Measurements from ENCODE around the gene FBXO41.

The FBXO41 gene

DNA sequence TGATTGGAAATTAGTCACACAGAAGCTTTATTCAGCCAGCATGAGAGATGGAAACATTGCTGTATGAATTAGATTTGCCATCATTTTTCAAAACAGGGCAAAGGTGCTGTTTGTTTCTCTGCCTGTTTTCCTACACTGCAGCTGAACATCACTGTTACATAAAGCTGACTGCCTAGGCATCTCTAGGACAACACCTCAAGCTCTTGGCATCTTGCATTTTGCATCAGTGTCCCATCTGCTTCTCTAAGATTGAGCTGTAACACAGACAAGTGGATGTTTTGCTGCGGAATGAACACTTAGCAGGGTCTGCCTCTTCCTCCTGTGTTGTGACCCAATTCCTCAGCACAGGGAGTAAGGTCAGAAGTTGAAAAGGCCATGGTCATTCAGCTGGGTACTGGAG lies 45.3 kb downstream of the FBXO41 start:
- FAIRE-seq: no peak

DNA sequence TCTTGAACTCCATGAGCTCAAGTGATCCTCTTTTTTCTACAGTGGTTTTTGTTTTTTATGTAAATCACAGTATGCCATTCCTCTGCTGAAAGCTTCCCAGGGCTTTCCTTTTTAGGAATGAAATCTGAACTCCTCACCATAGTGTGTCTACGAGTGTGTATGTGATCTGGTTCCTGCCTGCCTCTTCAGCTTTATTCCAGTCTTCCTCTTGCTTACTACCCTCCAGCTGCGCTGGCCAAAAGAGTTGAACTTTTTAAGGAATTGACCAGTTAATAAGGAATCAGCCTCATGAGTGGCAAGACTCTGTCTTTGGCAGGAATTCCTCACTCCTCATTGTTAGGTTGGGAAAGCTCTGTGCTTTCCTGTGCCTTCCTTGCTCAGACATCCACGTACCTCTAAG lies 46.1 kb downstream of the FBXO41 start:
- no peak for FAIRE-seq

DNA sequence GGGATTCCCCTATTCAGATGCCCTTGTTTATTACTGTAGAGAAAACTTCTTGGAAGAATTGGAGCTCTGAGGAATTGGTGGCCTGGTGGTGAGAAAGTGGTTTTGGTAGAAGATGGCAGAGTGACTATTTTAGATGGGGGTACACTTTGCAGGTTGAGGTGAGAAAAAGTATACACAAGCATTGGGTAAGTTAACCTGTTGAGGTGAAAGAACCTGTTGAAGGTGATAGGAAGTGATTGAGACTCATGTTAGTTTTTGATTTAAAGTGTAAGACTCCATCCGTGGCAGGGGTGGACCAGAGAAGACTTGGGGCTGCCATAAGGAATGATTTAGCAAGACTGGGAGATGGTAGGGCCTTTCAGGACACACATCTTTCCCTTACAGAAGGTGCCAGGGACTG lies 47.1 kb downstream of the FBXO41 start:
- FAIRE-seq: no peak

DNA sequence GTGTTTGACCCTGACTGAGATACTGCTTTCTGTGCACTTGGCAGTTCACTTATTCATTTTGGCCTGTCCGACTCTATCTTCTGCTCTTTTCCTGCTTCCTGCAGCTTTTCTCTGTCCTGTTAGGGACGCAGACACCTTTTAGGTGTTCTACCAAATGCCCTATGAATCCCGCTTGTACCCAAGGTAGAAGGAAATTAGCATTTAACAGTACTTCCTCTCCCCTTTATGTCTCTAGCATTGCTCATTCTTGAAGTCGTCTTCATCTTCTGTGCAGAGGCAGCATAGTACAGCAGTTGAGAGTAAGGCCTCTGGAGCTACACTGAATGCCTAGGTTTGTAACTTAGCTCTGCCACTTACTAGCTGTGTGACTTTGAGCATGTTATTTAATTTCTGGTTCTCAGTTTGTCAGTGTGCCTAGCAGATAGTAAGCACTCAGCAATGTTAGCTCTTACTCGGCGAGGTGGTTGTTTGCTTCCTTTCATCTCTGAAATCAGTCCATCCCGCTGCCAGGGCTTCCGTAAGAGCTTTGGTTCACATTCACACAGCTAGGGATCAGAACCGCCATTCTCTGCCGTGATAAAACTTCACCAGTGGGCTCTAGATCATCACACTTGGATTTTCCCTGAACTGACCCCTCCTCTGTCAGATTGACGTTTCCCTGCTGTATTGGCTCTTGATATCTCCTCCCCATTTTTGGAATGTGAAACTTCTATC lies 48.8 kb downstream of the FBXO41 start:
- no peak for FAIRE-seq

DNA sequence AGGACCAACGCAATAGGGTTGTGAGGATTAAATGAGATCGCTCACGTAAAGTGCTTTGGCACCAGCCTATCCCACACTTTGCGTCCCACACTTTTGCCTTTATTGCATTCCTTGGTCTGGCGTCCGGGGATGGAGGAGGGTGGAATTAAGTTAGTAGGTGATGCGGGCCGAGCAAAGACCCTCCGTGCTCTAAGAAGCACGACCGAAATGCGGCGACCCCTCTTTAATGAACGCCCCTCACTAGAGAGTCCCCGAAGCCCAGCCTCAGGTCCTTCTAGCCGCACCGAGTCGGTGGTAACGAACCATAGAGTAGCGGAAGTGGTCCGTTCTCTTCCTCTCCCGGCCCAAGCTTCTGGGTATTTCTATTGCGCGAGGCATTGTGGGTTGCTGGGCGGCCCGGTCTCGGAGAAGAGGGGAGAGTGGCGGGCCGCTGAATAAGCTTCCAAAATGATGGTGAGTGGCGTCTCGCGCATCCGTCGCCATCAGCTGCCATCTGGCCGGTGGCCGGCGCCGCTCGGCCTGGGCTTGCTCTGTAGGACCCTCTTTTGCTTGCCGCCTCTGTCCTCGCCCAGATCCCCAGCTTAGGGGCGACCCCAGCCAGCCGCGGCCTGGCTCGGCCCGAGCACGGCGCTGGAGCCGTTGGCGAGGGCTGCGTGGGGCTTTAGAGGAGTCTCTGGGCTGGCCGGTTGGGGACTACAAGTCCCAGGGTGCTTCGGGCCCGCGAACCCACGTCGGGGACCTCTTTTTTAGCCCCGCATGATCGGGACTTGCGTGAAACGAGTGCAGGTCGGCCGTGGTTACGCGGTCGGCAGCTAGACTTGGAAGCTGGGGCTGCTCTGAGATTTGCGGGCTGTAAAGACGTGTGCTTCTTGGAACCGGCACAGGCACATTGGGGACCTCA lies 50.1 kb downstream of the FBXO41 start, which contains the start of gene CCT7:
TSS of gene CCT7 (plus strand) at position 377 of the 901 bp plus-strand sequence. CDS start at position 448, 71 bp downstream.
- FAIRE-seq: no peak

DNA sequence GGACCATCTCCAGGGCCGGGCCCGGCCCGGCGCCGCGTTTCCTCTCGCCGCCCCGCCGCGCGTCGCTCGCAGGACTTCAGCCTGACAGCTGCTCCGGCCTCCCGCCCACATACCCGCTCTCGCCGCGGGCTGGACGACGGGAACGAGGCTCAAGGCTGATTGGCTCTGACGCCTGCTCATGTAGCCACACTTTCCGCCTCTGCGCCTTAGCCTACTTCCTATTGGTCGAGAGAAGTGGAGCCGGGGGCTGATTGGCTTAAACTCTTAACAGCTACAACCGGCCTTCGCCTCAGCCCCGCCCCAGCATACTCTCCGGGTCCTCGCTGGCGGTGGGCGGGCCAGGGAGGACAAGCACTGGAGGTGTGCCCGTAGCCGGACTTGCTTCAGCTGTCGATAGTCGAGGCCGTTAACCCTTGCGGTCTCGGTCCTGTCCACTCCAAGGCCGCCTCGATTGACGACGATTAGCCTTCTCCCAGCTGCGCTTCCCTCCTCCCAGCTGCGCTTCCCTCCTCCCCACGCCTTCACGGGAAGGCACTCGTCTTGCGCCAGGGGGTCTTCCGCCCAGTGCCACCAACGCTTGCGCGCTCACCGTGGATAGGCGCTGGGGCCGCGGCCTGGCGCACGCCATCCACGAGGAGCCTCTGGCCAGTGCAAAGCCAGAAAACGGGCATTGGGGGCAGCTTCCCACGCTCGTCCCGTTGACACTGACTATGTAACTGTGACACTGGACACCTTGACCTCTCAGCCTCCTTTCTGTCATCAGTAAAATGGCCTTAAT lies 50.9 kb downstream of the FBXO41 start, which contains the start of gene PRADC1:
TSS of gene PRADC1 (minus strand) at position 86 of the 778 bp plus-strand sequence. CDS start at position 7, 79 bp downstream.
- no peak for FAIRE-seq

DNA sequence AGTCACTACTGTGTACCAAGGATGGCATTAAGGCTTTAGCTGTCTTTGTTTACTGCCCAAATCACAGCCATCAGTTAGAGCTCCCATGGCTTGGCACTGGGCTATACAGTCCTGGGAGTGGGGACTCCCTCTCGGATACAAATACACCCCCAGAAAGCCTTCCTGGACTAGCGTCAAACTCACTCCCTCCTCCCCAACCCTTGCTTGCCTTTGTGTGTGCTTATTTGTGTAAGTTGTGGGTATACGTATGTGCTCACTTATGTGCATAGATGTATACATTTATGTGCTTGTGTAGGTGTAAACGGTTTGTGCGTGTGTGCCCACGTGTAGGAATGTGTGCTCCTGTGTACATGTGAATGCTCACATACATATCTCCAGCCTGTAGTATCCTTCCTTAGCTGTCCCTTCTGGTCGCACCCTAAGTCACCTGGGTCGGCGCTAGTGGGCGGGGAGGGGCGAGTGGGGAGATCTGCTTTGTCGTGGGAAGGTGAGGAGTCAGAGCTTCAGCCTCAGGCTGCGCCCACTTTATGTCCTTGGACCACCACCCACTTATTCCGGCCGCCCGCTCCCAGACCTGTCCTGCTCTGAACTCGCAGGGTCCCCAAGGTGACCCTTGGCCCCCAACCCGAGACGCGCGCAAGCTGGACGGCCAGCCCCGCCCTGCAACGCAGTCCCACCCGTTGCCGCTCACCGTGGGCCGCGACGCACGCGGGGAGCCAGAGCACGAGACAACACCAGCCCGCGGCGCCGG lies 51.7 kb downstream of the FBXO41 start:
- FAIRE-seq: no peak

DNA sequence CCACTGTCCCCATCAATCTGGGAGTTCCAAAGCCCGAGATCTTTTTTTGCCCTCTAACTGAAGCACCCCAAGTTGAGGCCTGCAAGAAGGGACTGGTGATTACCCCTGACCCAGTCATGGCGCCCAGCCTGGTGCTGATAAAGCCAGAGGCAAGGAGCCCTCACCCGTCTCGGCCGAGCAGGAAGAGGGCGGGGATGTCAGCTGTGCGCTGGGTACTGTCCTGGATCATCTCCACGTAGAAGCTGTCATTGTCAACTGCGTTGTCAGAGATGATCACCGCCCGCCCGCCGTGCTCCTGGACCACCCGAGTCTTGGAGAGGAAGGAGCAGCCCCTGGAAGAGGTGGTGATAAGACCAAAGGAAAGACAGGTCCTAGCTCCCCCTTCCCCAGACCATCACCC lies 55.6 kb downstream of the FBXO41 start:
- no peak for FAIRE-seq

DNA sequence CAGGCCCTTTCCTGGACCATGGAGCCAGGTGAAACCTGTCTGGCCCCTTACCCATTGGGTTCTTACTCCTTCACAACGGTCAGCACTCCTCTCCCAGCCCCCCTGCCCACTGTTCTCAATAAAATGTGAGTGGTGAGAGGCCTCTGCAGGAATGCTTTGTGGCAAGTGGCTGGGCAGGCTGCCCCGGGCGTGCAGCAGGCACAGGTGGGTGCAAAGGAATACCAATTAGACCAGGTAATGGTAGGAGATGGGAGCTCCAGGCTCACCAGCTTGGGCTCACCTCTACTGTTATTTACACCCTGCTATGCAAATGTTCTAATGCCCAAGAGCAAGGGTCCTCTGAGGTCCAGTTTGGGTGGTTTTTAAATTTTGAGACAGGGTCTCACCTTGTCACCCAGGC lies 57.2 kb downstream of the FBXO41 start:
- FAIRE-seq: no peak

DNA sequence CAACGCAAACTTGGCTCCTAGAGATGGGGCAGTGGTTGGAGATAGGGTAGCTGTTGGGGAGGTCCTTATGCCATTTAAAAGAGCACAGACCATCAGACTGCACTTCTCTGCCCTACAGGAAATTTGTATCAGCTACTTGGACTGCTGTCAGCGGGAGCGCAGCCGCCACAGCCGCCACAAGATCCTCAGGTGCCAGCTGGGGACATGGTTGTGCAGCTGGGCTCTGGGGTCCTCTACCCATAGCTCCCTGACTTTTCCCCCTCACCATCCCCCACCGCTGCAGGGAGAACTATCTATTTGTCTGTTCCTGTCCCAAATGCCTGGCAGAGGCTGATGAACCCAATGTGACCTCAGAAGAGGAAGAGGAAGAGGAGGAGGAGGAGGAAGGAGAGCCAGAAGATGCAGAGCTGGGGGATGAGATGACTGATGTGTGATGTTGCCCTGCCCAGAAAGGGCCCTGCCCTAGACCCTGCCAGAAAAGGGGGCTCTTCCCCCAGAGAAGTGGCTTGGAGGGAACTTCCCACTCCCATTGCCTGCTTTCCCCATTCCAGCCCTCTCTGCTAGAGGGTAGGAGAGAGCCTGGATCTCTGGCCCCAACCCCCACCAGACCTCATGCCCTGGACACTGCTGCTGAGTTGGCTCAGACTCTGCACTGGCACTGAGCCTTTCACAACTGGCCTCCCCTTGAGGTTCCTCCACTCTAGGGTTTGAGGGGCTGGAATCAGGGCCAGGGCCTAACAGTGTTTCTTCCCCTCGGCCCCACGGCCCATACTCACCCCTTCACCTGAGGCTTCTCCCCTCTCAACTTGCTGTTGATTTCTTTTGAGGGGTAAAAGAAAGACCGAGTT lies 58.5 kb downstream of the FBXO41 start:
- no peak for FAIRE-seq

DNA sequence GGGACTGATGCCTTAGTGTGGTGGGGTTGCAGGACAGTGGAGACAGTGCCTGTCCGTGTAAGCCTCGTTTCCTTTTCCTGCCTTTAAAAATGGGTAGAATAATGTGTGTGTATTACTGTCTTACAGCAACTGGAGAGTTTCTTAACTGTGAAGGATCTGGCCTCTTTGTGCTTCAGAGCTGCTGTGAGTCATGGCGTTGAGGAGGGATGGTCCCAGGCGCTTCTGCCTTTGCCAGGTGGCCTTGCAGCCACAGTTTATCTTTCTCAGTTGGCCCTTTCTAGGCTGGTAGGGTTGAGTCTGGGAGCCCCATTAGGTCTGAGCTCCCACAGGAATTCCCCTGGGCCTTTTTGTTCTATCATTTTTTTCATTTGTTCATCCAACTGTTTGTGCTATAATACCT lies 60.5 kb downstream of the FBXO41 start:
- no peak for FAIRE-seq

DNA sequence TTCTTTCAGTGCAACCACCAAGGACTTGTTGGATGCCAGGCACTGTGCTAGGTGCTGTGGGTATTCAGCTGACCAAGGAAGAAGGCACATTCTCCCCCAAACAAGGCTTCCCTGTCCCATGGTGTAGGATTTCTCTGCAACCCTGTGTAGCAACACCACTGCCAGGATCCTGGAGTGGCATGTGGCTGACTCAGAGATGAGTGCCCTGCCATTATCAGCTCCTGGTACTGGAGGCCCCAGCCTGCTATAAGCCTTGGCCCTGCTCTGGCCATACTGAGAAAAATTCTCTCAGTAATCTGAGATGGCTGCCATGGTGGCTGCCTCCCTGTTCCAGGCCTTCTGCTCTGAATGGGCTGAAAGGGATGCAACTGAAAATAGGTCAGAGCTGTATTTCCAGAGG lies 66.0 kb downstream of the FBXO41 start:
- FAIRE-seq: no peak

DNA sequence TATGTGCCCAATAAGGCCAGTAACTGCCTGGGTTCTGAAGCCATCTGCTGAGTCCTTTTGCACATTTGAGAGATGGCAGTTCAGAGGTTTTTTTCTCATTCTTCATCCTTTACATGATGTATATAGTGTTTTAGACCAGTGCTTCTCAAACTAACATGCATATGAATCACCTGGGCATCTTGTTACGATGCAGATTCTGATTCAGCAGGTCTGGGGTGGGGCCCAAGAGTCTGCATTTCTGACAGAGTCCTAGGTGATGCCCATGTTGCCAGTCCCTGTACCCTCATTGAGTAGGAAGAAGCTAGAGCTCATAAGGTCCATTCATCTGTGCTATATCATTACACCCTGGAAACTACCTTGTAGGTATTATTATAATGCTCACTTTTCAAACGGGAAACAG lies 66.5 kb downstream of the FBXO41 start:
- no peak for FAIRE-seq

DNA sequence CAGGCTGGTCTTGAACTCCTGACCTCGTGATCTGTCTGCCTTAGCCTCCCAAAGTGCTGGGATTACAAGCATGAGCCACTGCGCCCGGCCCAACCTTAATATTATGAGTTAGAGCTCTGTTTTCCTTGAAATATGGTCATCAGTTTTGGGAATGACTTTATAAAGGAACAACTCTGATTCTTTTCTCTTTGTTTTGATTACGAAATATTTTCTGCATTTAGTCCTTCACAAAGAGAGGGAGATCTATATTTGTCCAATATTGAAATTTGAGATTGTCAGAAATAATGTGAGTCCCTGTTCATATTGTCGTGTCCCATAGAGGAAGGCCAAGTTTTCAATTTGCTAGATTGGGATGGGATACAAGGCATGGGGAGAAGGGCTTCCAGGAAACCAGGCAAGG lies 67.1 kb downstream of the FBXO41 start:
- no peak for FAIRE-seq

DNA sequence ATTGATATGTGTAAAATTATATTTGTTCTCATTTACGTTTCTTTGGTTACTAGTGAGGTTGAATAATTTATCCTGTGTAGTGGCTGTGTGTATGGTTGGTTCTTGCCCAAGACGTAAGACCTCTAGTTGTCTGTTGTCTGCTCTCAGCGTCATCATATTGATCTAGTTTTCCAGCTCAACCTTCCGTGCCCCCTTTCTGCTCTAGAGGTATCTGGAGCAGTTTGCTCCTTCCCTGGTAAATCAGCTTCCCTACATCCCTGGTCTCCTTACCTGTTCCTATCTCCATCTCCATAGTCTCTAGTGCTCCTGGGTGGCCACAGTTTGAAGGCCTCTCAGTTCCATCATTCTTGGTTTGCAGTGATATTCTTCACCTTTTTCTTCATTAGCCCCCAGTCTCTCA lies 69.0 kb downstream of the FBXO41 start:
- no peak for FAIRE-seq

DNA sequence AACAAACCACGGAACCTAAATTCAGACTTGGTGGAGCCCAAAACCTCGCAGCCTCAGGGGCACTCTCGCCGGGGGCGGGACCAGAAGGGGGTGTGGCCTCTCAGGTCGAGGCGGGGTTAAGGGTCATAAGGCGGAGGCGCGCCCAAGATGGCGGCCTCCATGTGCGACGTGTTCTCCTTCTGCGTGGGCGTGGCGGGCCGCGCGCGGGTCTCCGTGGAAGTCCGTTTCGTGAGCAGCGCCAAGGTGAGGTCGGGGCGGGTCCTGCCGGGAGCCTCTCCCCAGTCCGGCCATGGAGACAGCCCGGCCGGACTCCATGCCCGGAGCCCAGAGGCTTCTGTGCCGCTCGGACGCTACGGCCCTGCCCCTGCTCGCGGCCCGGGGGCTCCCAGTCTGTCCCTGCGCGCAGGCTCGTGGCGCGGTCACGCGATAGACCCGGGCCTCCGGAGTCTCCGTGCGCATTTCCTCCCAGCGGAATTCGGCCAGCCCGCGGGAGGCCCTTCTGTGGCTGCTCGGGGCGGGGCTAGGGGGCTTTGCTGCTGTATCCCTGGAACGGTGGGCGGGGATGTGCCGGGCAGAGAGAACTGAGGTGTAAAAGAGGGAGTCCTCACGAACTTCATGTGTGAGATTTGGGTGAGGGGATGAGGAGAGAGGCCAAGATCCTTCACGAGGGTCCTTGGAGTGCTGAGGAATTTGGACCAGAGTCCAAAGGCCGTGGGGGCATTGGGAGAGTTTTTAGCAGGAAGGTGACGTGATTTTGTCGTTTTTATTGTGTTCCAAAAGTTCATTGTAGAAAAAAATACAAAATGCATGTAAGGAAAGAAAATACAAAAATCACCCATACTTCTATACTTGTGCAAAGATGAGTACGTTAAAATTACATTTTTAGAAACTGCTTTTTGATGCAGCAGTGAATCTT lies 69.9 kb downstream of the FBXO41 start, which contains the start of gene SMYD5:
TSS of gene SMYD5 (plus strand) at position 126 of the 916 bp plus-strand sequence. CDS start at position 148, 22 bp downstream.
- no peak for FAIRE-seq

DNA sequence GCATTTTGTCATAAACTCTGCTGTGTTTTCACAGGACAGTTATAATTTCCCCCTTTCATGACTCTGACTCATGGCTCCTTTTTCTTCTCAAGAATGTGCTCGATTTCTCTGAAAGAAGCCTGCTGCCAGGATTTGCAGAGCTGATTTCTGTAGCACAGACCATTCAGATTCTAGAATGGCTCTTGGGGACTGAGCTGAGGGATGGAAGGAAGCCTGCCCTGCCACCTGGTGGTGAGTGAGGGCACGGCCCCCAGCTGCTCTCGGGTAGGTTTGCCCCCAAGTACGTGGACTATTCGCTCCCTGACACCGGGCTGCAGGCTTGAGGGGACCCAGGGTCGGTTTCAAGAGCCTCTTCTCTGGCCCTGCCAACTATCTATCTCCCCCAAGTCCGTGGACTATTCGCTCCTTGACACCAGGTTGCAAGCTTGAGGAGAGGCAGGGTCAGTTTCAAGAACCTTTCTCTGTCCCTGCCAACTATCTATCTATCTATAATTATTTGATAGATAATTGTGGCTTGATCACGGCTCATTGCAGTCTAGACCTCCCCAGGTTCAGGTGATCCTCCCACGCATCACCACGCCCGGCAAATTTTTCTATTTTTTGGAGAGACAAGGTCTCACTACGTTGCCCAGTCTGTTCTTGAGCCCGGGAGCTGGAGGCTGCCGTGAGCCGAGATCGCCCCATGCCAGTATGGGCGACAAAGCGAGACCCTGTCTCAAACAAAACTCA lies 71.7 kb downstream of the FBXO41 start:
- no peak for FAIRE-seq

DNA sequence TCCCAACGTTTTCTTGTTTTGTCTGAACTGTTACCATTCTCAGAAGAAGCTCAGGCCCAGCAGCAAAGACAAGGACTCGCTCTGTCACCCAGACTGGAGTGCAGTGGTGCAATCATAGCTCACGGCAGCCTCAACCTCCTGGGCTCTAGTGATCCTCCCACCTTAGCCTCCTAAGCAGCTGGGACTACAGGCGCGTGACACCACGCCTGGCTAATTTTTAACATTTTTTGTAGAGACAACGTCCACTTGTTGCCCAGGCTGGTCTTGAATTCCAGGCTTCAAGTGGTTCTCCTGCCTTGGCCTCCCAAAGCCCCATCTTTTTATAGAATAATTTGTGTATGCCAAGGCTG lies 72.2 kb downstream of the FBXO41 start:
- no peak for FAIRE-seq

DNA sequence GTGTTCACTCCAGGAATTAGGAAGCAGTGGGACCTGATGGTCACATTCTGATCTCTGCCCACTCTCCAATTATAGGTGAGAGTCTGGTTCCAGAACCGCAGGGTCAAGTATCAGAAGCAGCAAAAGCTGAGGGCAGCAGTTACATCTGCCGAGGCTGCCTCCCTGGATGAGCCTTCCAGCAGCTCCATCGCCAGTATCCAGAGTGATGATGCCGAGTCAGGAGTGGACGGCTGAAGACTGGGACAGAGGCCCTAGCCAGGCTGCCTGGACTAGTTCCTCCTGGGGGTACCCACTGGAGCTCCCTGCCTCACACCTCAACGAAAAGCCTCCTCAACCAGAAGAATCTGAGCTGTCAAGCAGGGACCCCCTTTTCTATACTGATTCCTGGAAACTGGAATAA lies 73.6 kb downstream of the FBXO41 start:
- FAIRE-seq: no peak

DNA sequence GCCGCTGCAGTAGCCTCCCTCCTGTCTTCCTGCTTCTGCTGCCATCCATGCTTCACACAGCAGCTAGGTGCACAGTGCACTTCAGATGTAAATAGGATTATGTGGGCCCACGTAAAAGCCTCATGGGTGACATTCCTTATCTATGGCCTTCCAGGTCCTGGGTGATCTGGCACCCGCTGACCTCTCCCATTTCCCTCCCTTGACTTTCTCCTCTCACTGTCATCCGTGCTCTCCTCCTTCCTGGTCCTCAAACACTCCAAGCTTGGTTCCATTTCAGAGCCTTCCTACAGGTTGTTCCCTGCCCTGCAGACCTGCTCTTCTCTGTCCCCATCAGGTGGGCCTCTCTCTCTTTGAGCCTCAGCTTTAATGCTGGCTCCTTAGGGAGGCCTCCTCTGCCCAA lies 74.3 kb downstream of the FBXO41 start:
- no peak for FAIRE-seq

All from colon (tissue), 2 donors.